ENCODE data around the gene TMOD1. TPM values are rescaled to one million over a fixed set of nuclear protein-coding genes. Genes with fewer than 3 reads are reported as not detected.

Gene TMOD1
- total RNA-seq, 1 experiment from 2014 or later: 1.0 TPM

- Mint-ChIP-seq H3K4me1 (peaks cover 25% of the 10 kb centered on the region), H3K27me3 (ENCODE audit: low read depth) (no peaks in the 10 kb centered on the region), H3K27ac (no peak overlapping the region; the same call in 1 of the 2 replicates), H3K9me3 (no peaks in the 10 kb centered on the region), H3K36me3 (peaks cover 7% of the 10 kb centered on the region), H3K4me3 (no peak overlapping the region)
- CTCF ChIA-PET: no interaction called here
- no peak for DNase-seq (ENCODE audit: low spot score)
- no peak for ATAC-seq
- TF ChIP-seq ZSCAN18 (CRISPR knock-in tag; IDR thresholded peaks at IDR 0.05) (no peak), TEAD4 (CRISPR knock-in tag; IDR thresholded peaks at IDR 0.05) (no peak), ESRRA (CRISPR knock-in tag; IDR thresholded peaks at IDR 0.05; ENCODE audit: borderline replicate concordance) (no peak), JUN (CRISPR knock-in tag; IDR thresholded peaks at IDR 0.05) (no peak), HMGXB4 (CRISPR knock-in tag; IDR thresholded peaks at IDR 0.05) (no peak), ETV6 (CRISPR knock-in tag; IDR thresholded peaks at IDR 0.05) (no peak), GRHL2 (CRISPR knock-in tag; IDR thresholded peaks at IDR 0.05; ENCODE audit: insufficient replicate concordance, severe bottlenecking) (no peak), ZNF532 (CRISPR knock-in tag; IDR thresholded peaks at IDR 0.05; ENCODE audit: borderline replicate concordance) (no peak), NFE2L1 (CRISPR knock-in tag; IDR thresholded peaks at IDR 0.05) (no peak), KAT7 (CRISPR knock-in tag; IDR thresholded peaks at IDR 0.05; ENCODE audit: borderline replicate concordance) (no peak), AR (CRISPR knock-in tag; IDR thresholded peaks at IDR 0.05) (no peak), NR3C1 (CRISPR knock-in tag; conservative IDR thresholded peaks at IDR 0.05; ENCODE audit: low read depth) (no peak), ZNF416 (CRISPR knock-in tag; IDR thresholded peaks at IDR 0.05) (no peak), CREM (CRISPR knock-in tag; IDR thresholded peaks at IDR 0.05) (no peak)
- TF ChIP-seq, protein P1, sequence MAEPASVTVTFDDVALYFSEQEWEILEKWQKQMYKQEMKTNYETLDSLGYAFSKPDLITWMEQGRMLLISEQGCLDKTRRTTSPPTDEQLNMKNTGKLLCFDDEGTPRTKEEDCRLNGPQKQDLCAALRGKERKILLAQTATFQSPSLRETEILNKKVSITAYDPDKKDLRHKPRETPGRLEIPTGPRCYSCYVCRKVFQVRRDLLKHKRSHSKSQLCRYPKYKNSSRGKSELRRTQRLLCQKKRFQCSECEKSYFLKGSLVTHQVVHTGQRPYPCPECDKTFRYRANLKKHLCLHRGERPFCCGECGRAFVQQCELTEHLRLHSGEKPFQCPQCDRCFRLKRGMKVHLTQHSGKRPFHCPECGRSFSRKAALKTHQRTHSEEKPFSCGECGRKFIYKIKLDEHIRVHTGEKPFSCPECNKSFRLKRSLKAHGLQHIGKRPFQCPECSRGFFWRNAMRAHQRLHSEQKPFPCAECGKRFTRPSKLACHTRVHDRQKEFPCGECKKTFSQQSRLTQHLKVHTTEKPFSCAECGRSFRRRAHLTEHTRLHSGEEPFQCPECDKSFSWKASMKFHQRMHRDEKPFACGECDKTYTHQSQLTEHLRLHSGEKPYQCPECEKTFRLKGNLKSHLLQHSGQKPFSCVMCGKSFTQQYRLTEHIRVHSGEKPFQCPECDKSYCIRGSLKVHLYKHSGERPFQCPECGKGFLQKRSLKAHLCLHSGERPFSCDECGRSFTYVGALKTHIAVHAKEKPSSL (CRISPR knock-in tag; conservative IDR thresholded peaks at IDR 0.05): no peak
- TF ChIP-seq, protein P2, sequence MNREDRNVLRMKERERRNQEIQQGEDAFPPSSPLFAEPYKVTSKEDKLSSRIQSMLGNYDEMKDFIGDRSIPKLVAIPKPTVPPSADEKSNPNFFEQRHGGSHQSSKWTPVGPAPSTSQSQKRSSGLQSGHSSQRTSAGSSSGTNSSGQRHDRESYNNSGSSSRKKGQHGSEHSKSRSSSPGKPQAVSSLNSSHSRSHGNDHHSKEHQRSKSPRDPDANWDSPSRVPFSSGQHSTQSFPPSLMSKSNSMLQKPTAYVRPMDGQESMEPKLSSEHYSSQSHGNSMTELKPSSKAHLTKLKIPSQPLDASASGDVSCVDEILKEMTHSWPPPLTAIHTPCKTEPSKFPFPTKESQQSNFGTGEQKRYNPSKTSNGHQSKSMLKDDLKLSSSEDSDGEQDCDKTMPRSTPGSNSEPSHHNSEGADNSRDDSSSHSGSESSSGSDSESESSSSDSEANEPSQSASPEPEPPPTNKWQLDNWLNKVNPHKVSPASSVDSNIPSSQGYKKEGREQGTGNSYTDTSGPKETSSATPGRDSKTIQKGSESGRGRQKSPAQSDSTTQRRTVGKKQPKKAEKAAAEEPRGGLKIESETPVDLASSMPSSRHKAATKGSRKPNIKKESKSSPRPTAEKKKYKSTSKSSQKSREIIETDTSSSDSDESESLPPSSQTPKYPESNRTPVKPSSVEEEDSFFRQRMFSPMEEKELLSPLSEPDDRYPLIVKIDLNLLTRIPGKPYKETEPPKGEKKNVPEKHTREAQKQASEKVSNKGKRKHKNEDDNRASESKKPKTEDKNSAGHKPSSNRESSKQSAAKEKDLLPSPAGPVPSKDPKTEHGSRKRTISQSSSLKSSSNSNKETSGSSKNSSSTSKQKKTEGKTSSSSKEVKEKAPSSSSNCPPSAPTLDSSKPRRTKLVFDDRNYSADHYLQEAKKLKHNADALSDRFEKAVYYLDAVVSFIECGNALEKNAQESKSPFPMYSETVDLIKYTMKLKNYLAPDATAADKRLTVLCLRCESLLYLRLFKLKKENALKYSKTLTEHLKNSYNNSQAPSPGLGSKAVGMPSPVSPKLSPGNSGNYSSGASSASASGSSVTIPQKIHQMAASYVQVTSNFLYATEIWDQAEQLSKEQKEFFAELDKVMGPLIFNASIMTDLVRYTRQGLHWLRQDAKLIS (CRISPR knock-in tag; IDR thresholded peaks at IDR 0.05; ENCODE audit: borderline replicate concordance): no peak
- POLR2A ChIA-PET: no interaction called here
Measured at GRCh38 chr9:97636903-97637302, 135.4 kb downstream of the TMOD1 start.

All from WTC11 (cell line).